Stimulated activated CD4-positive, alpha-beta T cell treated with anti-CD3 and anti-CD28 coated beads, Interleukin-1b, Interleukin-23, amount 100 ng/mL, for 24 hours (primary cell): ENCODE measurements around the gene AACS.

Experiments used
- DNase-seq, 4 experiments: peaks; one replicate each; pipeline ENCODE4 v3.0.0-alpha.2; 2020; ENCODE audit warnings: low read depth in 4 of 4, low spot score in 1 of 4

The AACS gene

GRCh38 chr12:125183187-125184067 is 118.2 kb downstream of the AACS start:
- peak; percentile 57 to 90 (median 72) for DNase-seq

DNA sequence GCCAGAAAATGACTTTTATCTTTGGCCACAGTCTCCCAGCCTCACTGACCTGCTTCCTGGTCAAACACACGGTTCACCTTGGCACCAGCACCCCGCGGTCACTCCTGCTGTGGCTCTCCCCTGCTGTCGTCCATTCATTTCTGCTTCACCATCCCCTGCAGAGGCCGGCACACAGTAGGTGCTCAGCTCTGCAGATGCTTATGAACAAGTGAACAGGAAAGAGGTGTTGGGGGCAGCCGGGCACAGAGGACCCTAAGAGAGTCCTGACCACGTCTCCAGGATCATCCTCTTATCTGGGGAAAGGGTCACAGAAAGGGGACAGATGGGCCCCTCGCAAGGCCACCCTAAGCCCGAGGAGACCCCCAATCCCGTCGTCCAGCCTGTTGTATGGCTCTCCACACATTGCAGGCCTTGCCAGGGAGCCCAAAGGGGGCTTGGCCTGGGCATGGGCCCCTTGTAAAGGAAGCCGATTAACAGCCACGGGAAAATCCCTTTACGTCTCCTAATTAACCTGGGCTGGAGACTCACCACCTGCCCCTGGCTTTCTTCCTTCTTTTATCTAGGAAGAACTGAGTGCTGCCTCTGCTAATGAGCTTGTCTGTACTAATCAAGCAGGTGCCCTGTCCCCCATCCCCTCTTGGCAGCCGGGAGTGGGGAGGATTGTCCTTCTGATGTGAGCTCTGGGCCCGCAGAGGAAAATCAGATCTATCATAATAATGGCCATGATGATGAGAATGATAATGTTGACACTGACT is 119.2 kb downstream of the AACS start:
- no peak for DNase-seq

DNA sequence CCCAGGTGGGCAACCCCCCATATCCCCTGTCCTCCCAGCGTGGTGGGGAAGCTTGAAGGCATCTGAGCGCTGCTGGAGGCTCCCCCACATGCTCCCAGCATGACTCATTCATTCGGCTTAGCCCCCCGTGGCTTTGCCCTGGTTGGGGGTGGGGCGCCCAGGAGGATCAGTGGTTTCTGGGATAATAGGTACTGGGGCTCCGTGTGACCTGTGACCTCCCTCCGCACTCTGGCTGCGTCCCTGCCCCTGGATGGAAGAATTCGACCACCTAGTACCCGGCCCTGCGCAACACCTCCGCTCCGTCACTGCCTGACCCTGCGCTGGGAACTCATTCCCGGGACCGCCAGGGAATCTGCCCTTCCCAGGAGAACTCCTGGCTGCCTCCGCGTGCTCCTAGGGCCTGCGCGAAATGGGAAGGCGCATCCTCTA is 120.1 kb downstream of the AACS start:
- DNase-seq: no peak

GRCh38 chr12:125185740-125186470 is 120.7 kb downstream of the AACS start, which contains the start of gene TMEM132B:
Gene TMEM132B (plus strand): TSS chr12:125186386.
- peak in 2 of 4 experiments; percentile 14 to 62 for DNase-seq

GRCh38 chr12:125186471-125187147 is 121.4 kb downstream of the AACS start:
- DNase-seq: no peak

GRCh38 chr12:125187148-125187745 is 122.0 kb downstream of the AACS start:
- no peak for DNase-seq

DNA sequence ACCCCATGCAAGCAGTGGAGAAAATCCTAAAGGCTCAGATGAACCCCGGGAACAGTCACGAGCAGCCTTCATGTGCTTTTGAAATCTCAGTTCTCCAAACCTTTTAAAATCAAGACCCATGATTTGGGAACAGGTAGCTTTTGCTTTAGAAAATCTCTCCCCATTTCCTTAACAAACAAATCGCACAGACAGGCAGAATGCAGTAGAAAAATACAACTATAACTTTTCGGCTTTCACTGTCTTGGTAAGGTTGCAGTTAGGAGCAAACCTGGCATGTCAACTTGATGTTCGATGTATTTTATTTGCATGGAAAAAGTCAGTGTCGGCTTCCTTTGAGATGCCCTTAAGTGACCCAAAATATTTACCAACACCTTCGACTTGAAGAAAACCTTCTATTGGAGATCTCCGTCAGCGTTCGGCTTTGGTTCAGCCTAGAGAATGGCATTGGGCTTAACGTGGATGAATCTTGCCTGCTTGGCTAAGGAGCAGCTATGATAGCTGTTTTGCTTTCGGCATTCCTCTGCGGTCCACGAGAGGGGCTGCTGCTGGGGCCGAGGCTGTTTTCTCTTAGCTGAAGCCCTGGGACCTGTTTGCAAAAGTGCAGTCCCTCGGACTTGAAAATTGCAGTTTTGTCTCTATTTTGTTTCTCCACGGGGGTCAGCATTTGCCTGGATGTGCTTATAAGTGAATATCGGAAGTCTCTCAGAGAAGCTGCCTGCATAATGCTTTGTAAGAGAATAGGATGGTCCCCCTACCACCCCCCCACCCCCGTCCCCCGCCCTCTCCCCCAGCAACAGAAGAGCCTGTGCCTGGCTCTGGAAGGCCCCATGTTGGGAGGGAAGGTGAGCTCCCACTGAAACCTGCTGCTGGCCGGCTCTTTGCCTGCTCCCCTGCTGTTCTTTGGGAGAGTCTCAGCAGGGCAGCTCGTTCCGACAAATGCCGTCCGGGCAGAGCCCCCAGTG is 122.8 kb downstream of the AACS start:
- DNase-seq: no peak

- no peak for DNase-seq
Measured at GRCh38 chr12:125189015-125189414, 123.8 kb downstream of the AACS start.

- no peak for DNase-seq
Measured at GRCh38 chr12:125189502-125189901, 124.3 kb downstream of the AACS start.

- DNase-seq: no peak
Measured at GRCh38 chr12:125191361-125192087, 126.3 kb downstream of the AACS start.

DNA sequence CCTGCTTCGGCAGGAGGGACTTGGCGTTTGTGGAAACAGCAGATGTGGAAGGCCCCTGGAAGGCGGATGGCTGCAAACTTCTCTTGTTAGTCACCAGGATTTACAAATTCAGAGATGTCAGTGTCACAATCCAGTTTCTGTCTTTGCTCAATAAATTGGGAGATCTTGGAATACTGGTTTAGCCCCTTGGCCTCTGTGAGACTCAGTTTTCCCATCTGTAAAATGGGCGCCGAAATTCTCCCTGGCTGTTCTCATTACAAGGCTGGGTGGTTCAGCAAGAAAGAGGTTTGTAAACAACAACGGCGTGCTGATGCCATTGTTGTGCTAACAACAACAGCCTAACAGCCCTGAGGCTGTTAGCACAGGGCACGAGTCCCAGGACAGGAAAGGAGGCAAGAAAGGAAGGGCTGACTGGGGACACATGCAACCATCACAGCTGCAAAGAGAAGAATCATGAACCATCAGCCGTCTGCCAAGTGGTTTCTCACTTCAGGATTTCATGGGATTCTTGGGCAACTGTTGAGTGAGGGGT is 127.5 kb downstream of the AACS start:
- no peak for DNase-seq
